IMR-90 (cell line): ENCODE measurements around the gene PID1. TPM values are rescaled to one million over a fixed set of nuclear protein-coding genes. Genes with fewer than 3 reads are reported as not detected.

Experiments
- ATAC-seq: fragments of 200-7000 bp; cut with Tn5 transposase; 2 replicates; pipeline ENCODE4 v1.9.1; 2020; ENCODE audit warnings: low read depth, mild to moderate bottlenecking, moderate library complexity
- BruUV-seq: library from RNA; stranded (reverse); fragments of 400-500 nt; replicated peaks from 2 replicates; lab custom pipeline; 2021; lab: Mats Ljungman, UMichigan
- CTCF ChIA-PET: fragments of 300-600 bp; formaldehyde crosslinking; extraction: SDS; loops from one replicate; lab custom pipeline; 2021; ENCODE audit warnings: antibody characterized with exemption; lab: Yijun Ruan, JAX
- POLR2A ChIA-PET: fragments of 300-600 bp; sonication (Branson Sonifier 250); formaldehyde crosslinking; loops from one replicate; lab custom pipeline; 2022; ENCODE audit warnings: antibody characterized with exemption; ENCODE audit not compliant: unreplicated experiment; lab: Charles Lee
- DNase-seq: peaks from one replicate; pipeline ENCODE4 v3.0.0; 2013
- H2AFZ ChIP-seq: replicated peaks from 2 replicates; pipeline ENCODE3; 2013; ENCODE audit warnings: low read length, mild to moderate bottlenecking; ENCODE audit not compliant: poor library complexity
- H2AK5ac ChIP-seq: 2 replicates; pipeline ENCODE4 v1.6.1; 2013; ENCODE audit warnings: low read depth, low read length, inconsistent platforms
- H2AK9ac ChIP-seq: replicated peaks from 2 replicates; pipeline ENCODE3; 2013; ENCODE audit warnings: mild to moderate bottlenecking, low read depth, low read length, moderate library complexity; ENCODE audit not compliant: poor library complexity
- H2BK120ac ChIP-seq: 2 replicates; pipeline ENCODE4 v1.6.1; 2013; ENCODE audit warnings: low read depth, low read length, inconsistent platforms
- H2BK15ac ChIP-seq: 3 replicates; pipeline ENCODE4 v1.6.1; 2013; ENCODE audit warnings: low read depth, low read length, inconsistent platforms
- H2BK20ac ChIP-seq: 2 replicates; pipeline ENCODE4 v1.6.1; 2013; ENCODE audit warnings: low read depth, mild to moderate bottlenecking, inconsistent platforms, low read length, moderate library complexity
- H2BK5ac ChIP-seq: 2 replicates; pipeline ENCODE4 v1.6.1; 2013; ENCODE audit warnings: mild to moderate bottlenecking, low read depth, low read length, inconsistent platforms; ENCODE audit not compliant: poor library complexity, severe bottlenecking
- H3K14ac ChIP-seq: replicated peaks from 2 replicates; pipeline ENCODE4 v1.6.1; 2013; ENCODE audit warnings: low read depth, low read length, inconsistent platforms
- H3K18ac ChIP-seq: 2 replicates; pipeline ENCODE4 v1.6.1; 2013; ENCODE audit warnings: low read depth, low read length, control low read depth
- H3K23ac ChIP-seq: 2 replicates; pipeline ENCODE4 v1.6.1; 2013; ENCODE audit warnings: low read depth, low read length, inconsistent platforms
- H3K27ac ChIP-seq: 2 replicates; pipeline ENCODE4 v1.5.1; 2013; ENCODE audit warnings: mild to moderate bottlenecking, control low read depth, low read length; ENCODE audit not compliant: insufficient read depth
- H3K27me3 ChIP-seq: 2 replicates; pipeline ENCODE4 v1.6.1; 2013; ENCODE audit warnings: low read length; ENCODE audit not compliant: control insufficient read depth, insufficient read depth
- H3K36me3 ChIP-seq: 2 replicates; pipeline ENCODE4 v1.6.1; 2013; ENCODE audit warnings: low read length, mixed read lengths; ENCODE audit not compliant: control insufficient read depth, insufficient read depth
- H3K4ac ChIP-seq: 2 replicates; pipeline ENCODE4 v1.6.1; 2013; ENCODE audit warnings: low read depth, low read length, inconsistent platforms
- H3K4me1 ChIP-seq: 2 replicates; pipeline ENCODE4 v1.6.1; 2013; ENCODE audit warnings: low read length, mixed read lengths; ENCODE audit not compliant: control insufficient read depth, insufficient read depth
- H3K4me2 ChIP-seq: 2 replicates; pipeline ENCODE4 v1.6.1; 2013; ENCODE audit warnings: low read depth, mild to moderate bottlenecking, control low read depth, low read length, moderate library complexity
- H3K4me3 ChIP-seq: 2 replicates; pipeline ENCODE4 v1.5.1; 2013; ENCODE audit warnings: low read depth, mild to moderate bottlenecking, control low read depth, low read length, moderate library complexity; ENCODE audit not compliant: insufficient read depth
- H3K56ac ChIP-seq: 2 replicates; pipeline ENCODE4 v1.6.1; 2013; ENCODE audit warnings: low read length, inconsistent platforms; ENCODE audit not compliant: insufficient read depth; ENCODE audit errors: extremely low read depth
- H3K79me1 ChIP-seq, 2 experiments: 2 replicates each; pipeline ENCODE4 v1.6.1; 2013; ENCODE audit warnings: low read length in 2 of 2, inconsistent platforms in 1 of 2, low read depth in 1 of 2
- H3K9ac ChIP-seq: 2 replicates; pipeline ENCODE4 v1.6.1; 2013; ENCODE audit warnings: low read depth, low read length, control low read depth
- H3K9me1 ChIP-seq: 2 replicates; pipeline ENCODE4 v1.6.1; 2013; ENCODE audit warnings: low read length, inconsistent platforms; ENCODE audit not compliant: insufficient read depth
- H3K9me3 ChIP-seq: 2 replicates; pipeline ENCODE4 v1.6.1; 2013; ENCODE audit warnings: low read length; ENCODE audit not compliant: control insufficient read depth, insufficient read depth
- H4K20me1 ChIP-seq: 2 replicates; pipeline ENCODE4 v1.6.1; 2013; ENCODE audit warnings: low read length, inconsistent platforms; ENCODE audit not compliant: insufficient read depth
- H4K5ac ChIP-seq: 2 replicates; pipeline ENCODE4 v1.6.1; 2013; ENCODE audit warnings: mild to moderate bottlenecking, low read depth, low read length, control low read depth
- H4K8ac ChIP-seq, 2 experiments: 2 replicates each; pipeline ENCODE4 v1.6.1; 2013; ENCODE audit warnings: low read depth in 2 of 2, low read length in 2 of 2, control low read depth in 1 of 2, inconsistent platforms in 1 of 2
- H4K91ac ChIP-seq: 2 replicates; pipeline ENCODE4 v1.6.1; 2013; ENCODE audit warnings: low read depth, low read length, inconsistent platforms; ENCODE audit not compliant: insufficient read depth
- BHLHE40 ChIP-seq: fragments of 150-350 bp; IDR thresholded peaks from 2 replicates; pipeline ENCODE4 v1.6.1; 2016; ENCODE audit warnings: mild to moderate bottlenecking, low read depth, low read length
- CEBPB ChIP-seq: IDR thresholded peaks from 2 replicates; pipeline ENCODE4 v1.6.1; 2012; ENCODE audit warnings: low read depth, low read length, improper control_type of control experiment
- CHD1 ChIP-seq: IDR thresholded peaks from 2 replicates; pipeline ENCODE4 v1.6.1; 2012; ENCODE audit warnings: low read depth, low read length, improper control_type of control experiment
- FOS ChIP-seq: fragments of 150-350 bp; IDR thresholded peaks from 2 replicates; pipeline ENCODE4 v1.6.1; 2016; ENCODE audit warnings: low read depth, low read length
- MAFK ChIP-seq: IDR thresholded peaks from 2 replicates; pipeline ENCODE4 v1.6.1; 2012; ENCODE audit warnings: low read depth, low read length, improper control_type of control experiment
- MAZ ChIP-seq: IDR thresholded peaks from 2 replicates; pipeline ENCODE4 v1.6.1; 2012; ENCODE audit warnings: low read depth, mild to moderate bottlenecking, low read length, improper control_type of control experiment, moderate library complexity, borderline replicate concordance
- MXI1 ChIP-seq: IDR thresholded peaks from 2 replicates; pipeline ENCODE4 v1.6.1; 2012; ENCODE audit warnings: low read depth, mild to moderate bottlenecking, low read length, moderate library complexity, borderline replicate concordance
- NFE2L2 ChIP-seq: fragments of 150-350 bp; IDR thresholded peaks from 2 replicates; pipeline ENCODE4 v1.6.1; 2016; ENCODE audit warnings: low read depth, mild to moderate bottlenecking, low read length
- POLR2A ChIP-seq: IDR thresholded peaks from 2 replicates; pipeline ENCODE4 v1.6.1; 2012; ENCODE audit warnings: mild to moderate bottlenecking, low read depth, low read length
- RAD21 ChIP-seq: IDR thresholded peaks from 2 replicates; pipeline ENCODE4 v1.6.1; 2012; ENCODE audit warnings: low read length, improper control_type of control experiment
- RCOR1 ChIP-seq: IDR thresholded peaks from 2 replicates; pipeline ENCODE4 v1.6.1; 2012; ENCODE audit warnings: mild to moderate bottlenecking, low read length, improper control_type of control experiment; ENCODE audit not compliant: insufficient replicate concordance
- RFX5 ChIP-seq: IDR thresholded peaks from 2 replicates; pipeline ENCODE4 v1.8.0; 2012; ENCODE audit warnings: low read depth, mild to moderate bottlenecking, low read length, moderate library complexity
- SMC3 ChIP-seq: fragments of 150-350 bp; IDR thresholded peaks from 2 replicates; pipeline ENCODE4 v1.6.1; 2016; ENCODE audit warnings: low read depth, mild to moderate bottlenecking, antibody characterized with exemption, low read length, moderate library complexity
- WGBS, 2 experiments: methylation state at CpG; one replicate each; pipeline versions ENCODE4 v1.1.5 to v1.1.7; 2013; ENCODE audit warnings: missing lambda C conversion rate in 2 of 2; ENCODE audit not compliant: insufficient read length in 1 of 2; ENCODE audit errors: extremely low coverage in 2 of 2; 5-methylcytosine and 5-hydroxymethylcytosine counted together
- dilution Hi-C: fragments of 300-500 bp; cut with HindIII; formaldehyde crosslinking; loops from one replicate; pipeline ENCODE4 v1.14.3; 2018; ENCODE audit warnings: low sequenced_read_pairs; ENCODE audit not compliant: unreplicated experiment
- in situ Hi-C: fragments of 300-500 bp; cut with MboI; formaldehyde crosslinking; loops from 3 replicates; pipeline ENCODE4 v1.14.3; 2019; ENCODE audit warnings: low sequenced_read_pairs, inconsistent platforms, mixed read lengths
- intact Hi-C: fragments of 100-400 bp; cut with micrococcal nuclease; formaldehyde crosslinking; loops from 2 replicates; pipeline ENCODE4 v1.10.0; 2022
- polyA plus RNA-seq, 3 experiments: library from polyadenylated mRNA; depleted of rRNA; stranded (reverse); fragments of >200 nt; gene quantifications; 2 replicates each; pipeline ENCODE4 v1.2.3, GENCODE V29; 2012; ENCODE audit warnings: low replicate concordance in 1 of 3
- total RNA-seq: library from RNA; depleted of rRNA; stranded (reverse); fragments of >200 nt; gene quantifications from 2 replicates; pipeline ENCODE4 v1.2.3, GENCODE V29; 2012
- TF ChIP-seq, protein P1 (sequence below): fragments of 150-350 bp; IDR thresholded peaks from 2 replicates; pipeline ENCODE4 v1.6.1; 2017; ENCODE audit warnings: mild to moderate bottlenecking, antibody characterized with exemption, low read length, low read depth
- TF ChIP-seq, protein P2 (sequence below): conservative IDR thresholded peaks from 2 replicates; pipeline ENCODE4 v1.5.1; 2012; ENCODE audit warnings: mild to moderate bottlenecking, low read depth, low read length, improper control_type of control experiment
- TF ChIP-seq, protein P3 (sequence below): fragments of 150-350 bp; IDR thresholded peaks from 2 replicates; pipeline ENCODE4 v1.6.1; 2016; ENCODE audit warnings: low read depth, mild to moderate bottlenecking, low read length, moderate library complexity, borderline replicate concordance

Gene PID1
- total and polyA plus RNA-seq, 2 of the 4 experiments (the other 2 are of a cell fraction) = 0.90 to 1.9 TPM

DNA sequence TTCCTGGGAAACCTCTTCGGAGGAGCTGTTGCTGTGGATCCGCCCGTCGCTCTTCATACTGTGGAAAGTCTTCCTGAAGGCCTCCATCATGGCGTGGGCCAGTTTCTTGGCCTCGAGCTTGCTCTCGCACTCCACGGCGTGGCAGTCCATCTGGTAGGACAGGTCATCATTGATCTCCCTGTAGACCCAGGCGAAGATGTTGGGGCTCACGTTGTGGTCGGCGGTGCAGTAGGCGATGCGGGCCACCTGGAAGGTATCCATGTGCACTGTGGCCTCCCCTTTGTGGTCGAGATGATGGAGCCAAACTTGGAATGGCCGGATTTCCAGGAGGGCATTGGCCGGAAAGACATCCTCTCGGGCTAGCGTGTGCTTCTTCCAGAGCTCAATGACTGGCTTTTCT is 245.4 kb downstream of the PID1 start:
- no peak overlapping the region for H2AK9ac ChIP-seq
- no peaks in the 10 kb centered on the region for H3K9me1 ChIP-seq
- H3K9ac ChIP-seq = no peak overlapping the region
- H3K36me3 ChIP-seq = no peaks in the 10 kb centered on the region
- in situ Hi-C loops = no loop called here
- no TSS peak for BruUV-seq
- no peak overlapping the region for H3K4me2 ChIP-seq
- no peak overlapping the region for H2BK20ac ChIP-seq
- no peak overlapping the region for H2BK120ac ChIP-seq
- H3K4me1 ChIP-seq = no peaks in the 10 kb centered on the region
- H3K27ac ChIP-seq = no peak overlapping the region
- no peaks in the 10 kb centered on the region for H4K20me1 ChIP-seq
- H4K5ac ChIP-seq = no peak overlapping the region
- CTCF ChIA-PET = no interaction called here
- WGBS, 2 experiments = 87% methylated on average over 18 of the region's 20 CpGs; no CpG with 5 or more reads in 1 of the 2 experiments
- H3K23ac ChIP-seq = no peak overlapping the region
- intact Hi-C loops = no loop called here
- ATAC-seq (no peak), DNase-seq (no peak)
- H3K4me3 ChIP-seq = no peak overlapping the region
- no peak overlapping the region for H3K56ac ChIP-seq
- H4K8ac ChIP-seq = no peak overlapping the region
- H3K14ac ChIP-seq = no peak overlapping the region
- no peak overlapping the region for H2BK15ac ChIP-seq
- H2BK5ac ChIP-seq = no peak overlapping the region
- H3K18ac ChIP-seq = no peak overlapping the region
- H2AK5ac ChIP-seq = no peak overlapping the region
- dilution Hi-C loops = no loop called here
- H3K9me3 ChIP-seq = peaks cover 10% of the 10 kb centered on the region
- no peak overlapping the region for H2AFZ ChIP-seq
- no peak for TF ChIP-seq CHD1
- no peak for TF ChIP-seq RAD21
- no peak for TF ChIP-seq POLR2A
- TF ChIP-seq, protein P1, sequence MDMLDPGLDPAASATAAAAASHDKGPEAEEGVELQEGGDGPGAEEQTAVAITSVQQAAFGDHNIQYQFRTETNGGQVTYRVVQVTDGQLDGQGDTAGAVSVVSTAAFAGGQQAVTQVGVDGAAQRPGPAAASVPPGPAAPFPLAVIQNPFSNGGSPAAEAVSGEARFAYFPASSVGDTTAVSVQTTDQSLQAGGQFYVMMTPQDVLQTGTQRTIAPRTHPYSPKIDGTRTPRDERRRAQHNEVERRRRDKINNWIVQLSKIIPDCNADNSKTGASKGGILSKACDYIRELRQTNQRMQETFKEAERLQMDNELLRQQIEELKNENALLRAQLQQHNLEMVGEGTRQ = no peak
- TF ChIP-seq, protein P2, sequence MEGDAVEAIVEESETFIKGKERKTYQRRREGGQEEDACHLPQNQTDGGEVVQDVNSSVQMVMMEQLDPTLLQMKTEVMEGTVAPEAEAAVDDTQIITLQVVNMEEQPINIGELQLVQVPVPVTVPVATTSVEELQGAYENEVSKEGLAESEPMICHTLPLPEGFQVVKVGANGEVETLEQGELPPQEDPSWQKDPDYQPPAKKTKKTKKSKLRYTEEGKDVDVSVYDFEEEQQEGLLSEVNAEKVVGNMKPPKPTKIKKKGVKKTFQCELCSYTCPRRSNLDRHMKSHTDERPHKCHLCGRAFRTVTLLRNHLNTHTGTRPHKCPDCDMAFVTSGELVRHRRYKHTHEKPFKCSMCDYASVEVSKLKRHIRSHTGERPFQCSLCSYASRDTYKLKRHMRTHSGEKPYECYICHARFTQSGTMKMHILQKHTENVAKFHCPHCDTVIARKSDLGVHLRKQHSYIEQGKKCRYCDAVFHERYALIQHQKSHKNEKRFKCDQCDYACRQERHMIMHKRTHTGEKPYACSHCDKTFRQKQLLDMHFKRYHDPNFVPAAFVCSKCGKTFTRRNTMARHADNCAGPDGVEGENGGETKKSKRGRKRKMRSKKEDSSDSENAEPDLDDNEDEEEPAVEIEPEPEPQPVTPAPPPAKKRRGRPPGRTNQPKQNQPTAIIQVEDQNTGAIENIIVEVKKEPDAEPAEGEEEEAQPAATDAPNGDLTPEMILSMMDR = no peak
- TF ChIP-seq FOS = no peak
- no peak for TF ChIP-seq CEBPB
- no peak for TF ChIP-seq RCOR1
- TF ChIP-seq SMC3 = no peak
- TF ChIP-seq MAFK = no peak
- TF ChIP-seq NFE2L2 = no peak
- no peak for TF ChIP-seq BHLHE40
- no peak for TF ChIP-seq MXI1
- no peak for TF ChIP-seq RFX5
- no peak for TF ChIP-seq MAZ
- TF ChIP-seq, protein P3, sequence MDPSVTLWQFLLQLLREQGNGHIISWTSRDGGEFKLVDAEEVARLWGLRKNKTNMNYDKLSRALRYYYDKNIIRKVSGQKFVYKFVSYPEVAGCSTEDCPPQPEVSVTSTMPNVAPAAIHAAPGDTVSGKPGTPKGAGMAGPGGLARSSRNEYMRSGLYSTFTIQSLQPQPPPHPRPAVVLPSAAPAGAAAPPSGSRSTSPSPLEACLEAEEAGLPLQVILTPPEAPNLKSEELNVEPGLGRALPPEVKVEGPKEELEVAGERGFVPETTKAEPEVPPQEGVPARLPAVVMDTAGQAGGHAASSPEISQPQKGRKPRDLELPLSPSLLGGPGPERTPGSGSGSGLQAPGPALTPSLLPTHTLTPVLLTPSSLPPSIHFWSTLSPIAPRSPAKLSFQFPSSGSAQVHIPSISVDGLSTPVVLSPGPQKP = no peak
- POLR2A ChIA-PET = no interaction called here
- no peaks in the 10 kb centered on the region for H3K27me3 ChIP-seq
- H4K91ac ChIP-seq = no peak overlapping the region
- H3K4ac ChIP-seq = no peak overlapping the region
- no peaks in the 10 kb centered on the region for H3K79me1 ChIP-seq
